ENCODE measurements around the gene TMEM88. TPM values are rescaled to one million over a fixed set of nuclear protein-coding genes. Genes with fewer than 3 reads are reported as not detected.

The TMEM88 gene
- total and polyA plus RNA-seq, 2 of the 13 experiments (the other 11 are each of a cell fraction or from before 2014, with no cell fraction given): 0.31 to 0.66 TPM

GRCh38 chr17:7836596-7837407 lies 18.1 kb upstream of the TMEM88 start (continued):
- TF ChIP-seq NFYC (CRISPR knock-in tag; IDR thresholded peaks at IDR 0.05) (peak; percentile 64), ZBTB38 (CRISPR knock-in tag; IDR thresholded peaks at IDR 0.05) (peak; percentile 51; the same call in 1 of the 2 replicates), ZIK1 (CRISPR knock-in tag; IDR thresholded peaks at IDR 0.05; ENCODE audit: borderline replicate concordance, low read depth) (no peak), ZNF513 (CRISPR knock-in tag; conservative IDR thresholded peaks at IDR 0.05) (no peak), TBX3 (IDR thresholded peaks at IDR 0.05; ENCODE audit: borderline replicate concordance) (peak; percentile 97), RARG (CRISPR knock-in tag; IDR thresholded peaks at IDR 0.05; ENCODE audit: low read depth) (no peak; the same call in 1 of the 2 replicates), GATAD1 (CRISPR knock-in tag; IDR thresholded peaks at IDR 0.05) (peak; percentile 87), ZNF101 (CRISPR knock-in tag; IDR thresholded peaks at IDR 0.05; ENCODE audit: borderline replicate concordance, low read depth) (no peak), PHF8 (CRISPR knock-in tag; IDR thresholded peaks at IDR 0.05) (no peak), RAD21 (CRISPR knock-in tag; IDR thresholded peaks at IDR 0.05) (peak; percentile 60; the same call in 1 of the 2 replicates), XRCC5 (optimal IDR thresholded peaks at IDR 0.05; ENCODE audit: low read length) (peak; percentile 100), ZNF788 (CRISPR knock-in tag; IDR thresholded peaks at IDR 0.05; ENCODE audit: borderline replicate concordance) (peak; percentile 98; the same call in 1 of the 2 replicates), ATM (IDR thresholded peaks at IDR 0.05; ENCODE audit: borderline replicate concordance) (no peak), ZFP91 (CRISPR knock-in tag; IDR thresholded peaks at IDR 0.05; ENCODE audit: borderline replicate concordance) (peak; percentile 99), ZNF670 (CRISPR knock-in tag; IDR thresholded peaks at IDR 0.05; ENCODE audit: borderline replicate concordance) (peak; percentile 84), ZBTB34 (CRISPR knock-in tag; IDR thresholded peaks at IDR 0.05) (peak; percentile 77; the same call in 1 of the 2 replicates), STAT6 (CRISPR knock-in tag; IDR thresholded peaks at IDR 0.05; ENCODE audit: borderline replicate concordance) (peak; percentile 81; the same call in 1 of the 2 replicates), TP53 (CRISPR knock-in tag; conservative IDR thresholded peaks at IDR 0.05) (no peak), ZKSCAN1 (IDR thresholded peaks at IDR 0.05; ENCODE audit: low read length) (peak; percentile 75; the same call in 1 of the 2 replicates)

Measured in HepG2 (cell line).